HFF-Myc (cell line): ENCODE results near the gene NTSR1.

ENCODE experiments used
- DNase-seq: peaks from one replicate; pipeline ENCODE4 v3.0.0-alpha.2; 2011; ENCODE audit warnings: low read depth; ENCODE audit errors: extremely low read depth
- H3K4me3 ChIP-seq: replicated peaks from 2 replicates; pipeline ENCODE4 v1.5.1; 2011; ENCODE audit warnings: low read depth, mild to moderate bottlenecking, control low read depth, low read length
- TF ChIP-seq, protein P1 (sequence below): IDR thresholded peaks from 2 replicates; pipeline ENCODE4 v1.5.1; 2012; ENCODE audit warnings: mild to moderate bottlenecking, low read depth, low read length, control low read depth; ENCODE audit errors: missing control alignments

Gene NTSR1

DNA sequence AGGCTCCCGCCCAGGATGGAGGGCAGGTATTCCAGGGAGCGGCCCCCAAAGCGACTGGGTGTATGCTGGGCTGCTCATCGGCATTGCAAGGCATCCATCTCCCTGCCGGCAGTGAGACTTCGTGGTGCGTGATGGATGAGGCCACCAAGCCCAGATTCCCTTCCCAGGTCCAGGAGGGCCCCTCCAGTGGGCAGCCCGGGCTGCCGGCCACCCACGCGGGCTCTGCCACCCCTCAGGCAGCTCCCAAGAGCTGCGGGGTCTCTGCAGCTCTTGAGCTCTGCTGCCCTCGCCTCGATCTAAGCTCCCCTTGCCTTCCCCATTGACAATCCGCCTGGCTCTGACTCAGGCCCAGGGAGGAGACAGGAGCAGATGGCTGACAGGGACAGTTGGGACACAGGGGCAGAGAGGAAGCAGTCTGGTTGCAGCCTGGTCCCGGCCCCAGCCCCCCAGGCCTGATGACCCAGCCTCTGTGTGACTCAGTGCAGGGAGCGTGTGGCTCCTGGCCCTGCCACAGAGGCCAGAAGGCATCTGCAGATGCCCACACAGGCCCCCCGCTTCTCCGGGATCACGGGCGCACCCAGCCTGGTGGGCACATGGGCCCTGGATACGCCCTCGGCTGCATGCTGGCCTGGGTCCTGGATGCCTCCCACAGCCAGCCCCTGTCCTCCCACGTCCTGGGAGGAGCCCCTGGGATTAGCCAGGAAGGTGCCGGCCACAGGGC, 33.3 kb upstream of the NTSR1 start:
- H3K4me3 ChIP-seq: no peak overlapping the region
- TF ChIP-seq, protein P1, sequence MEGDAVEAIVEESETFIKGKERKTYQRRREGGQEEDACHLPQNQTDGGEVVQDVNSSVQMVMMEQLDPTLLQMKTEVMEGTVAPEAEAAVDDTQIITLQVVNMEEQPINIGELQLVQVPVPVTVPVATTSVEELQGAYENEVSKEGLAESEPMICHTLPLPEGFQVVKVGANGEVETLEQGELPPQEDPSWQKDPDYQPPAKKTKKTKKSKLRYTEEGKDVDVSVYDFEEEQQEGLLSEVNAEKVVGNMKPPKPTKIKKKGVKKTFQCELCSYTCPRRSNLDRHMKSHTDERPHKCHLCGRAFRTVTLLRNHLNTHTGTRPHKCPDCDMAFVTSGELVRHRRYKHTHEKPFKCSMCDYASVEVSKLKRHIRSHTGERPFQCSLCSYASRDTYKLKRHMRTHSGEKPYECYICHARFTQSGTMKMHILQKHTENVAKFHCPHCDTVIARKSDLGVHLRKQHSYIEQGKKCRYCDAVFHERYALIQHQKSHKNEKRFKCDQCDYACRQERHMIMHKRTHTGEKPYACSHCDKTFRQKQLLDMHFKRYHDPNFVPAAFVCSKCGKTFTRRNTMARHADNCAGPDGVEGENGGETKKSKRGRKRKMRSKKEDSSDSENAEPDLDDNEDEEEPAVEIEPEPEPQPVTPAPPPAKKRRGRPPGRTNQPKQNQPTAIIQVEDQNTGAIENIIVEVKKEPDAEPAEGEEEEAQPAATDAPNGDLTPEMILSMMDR: no peak
- DNase-seq: no peak

DNA sequence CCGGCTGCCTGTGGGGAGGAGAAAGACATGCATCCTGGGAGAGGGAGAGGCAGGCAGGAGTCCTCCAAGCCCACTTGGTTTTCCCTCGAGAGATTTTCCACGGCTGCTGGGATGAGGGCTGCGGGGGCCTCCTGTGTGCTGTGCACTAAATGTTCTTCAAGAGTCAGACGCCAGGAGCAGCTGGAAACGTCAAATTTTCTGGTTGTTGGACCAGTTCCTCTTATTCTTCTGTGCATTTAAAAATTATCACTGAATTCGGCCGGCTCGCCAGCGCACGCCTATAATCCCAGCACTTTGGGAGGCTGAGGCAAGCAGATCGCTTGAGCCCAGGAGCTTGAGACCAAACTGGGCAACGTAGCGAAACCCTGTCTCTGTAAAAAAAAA, 32.8 kb upstream of the NTSR1 start:
- DNase-seq: no peak
- no peak overlapping the region for H3K4me3 ChIP-seq
- TF ChIP-seq, protein P1: no peak

DNA sequence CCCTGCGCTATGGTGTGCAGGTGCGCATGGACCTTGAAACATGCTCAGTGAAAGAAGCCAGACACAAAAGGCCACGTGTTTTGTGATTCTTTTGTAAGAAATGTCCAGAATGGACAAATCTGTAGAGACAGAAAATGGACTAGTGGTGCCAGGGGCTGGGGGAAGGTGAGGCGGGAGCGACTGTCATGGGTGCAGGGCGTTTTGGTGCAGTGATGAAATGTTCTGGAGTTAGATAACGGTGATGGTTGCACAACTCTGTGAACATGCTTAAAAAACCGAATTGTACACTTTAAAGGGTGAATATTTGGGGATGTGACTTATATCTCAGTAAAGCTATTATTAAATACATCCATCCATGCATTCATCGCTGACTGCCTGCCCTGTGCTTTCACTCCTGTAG, 31.7 kb upstream of the NTSR1 start:
- DNase-seq: no peak

DNA sequence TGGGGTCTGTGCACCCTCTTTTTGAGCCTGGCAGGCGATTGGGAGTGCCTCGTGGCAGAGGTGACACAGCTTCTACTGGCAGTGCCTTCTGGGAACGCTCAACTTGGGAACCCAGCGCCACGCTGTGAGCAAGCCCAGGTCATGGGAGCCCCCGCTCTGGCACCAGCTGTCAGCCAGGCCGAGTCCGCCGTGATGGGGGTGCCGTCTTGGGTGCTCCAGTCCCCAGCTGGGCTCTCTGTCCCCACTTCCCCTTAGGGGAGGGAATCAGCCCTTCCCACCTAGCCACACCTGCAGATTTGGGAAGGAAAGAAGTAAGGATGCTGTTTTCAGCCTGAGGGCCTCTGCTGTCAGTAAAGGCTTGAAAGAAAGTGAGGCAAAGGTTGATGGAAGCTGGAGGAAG, 31.0 kb upstream of the NTSR1 start:
- DNase-seq: no peak
- TF ChIP-seq, protein P1: no peak
- no peak overlapping the region for H3K4me3 ChIP-seq

More for the DNA sequence above, 31.7 kb upstream of the NTSR1 start:
- no peak overlapping the region for H3K4me3 ChIP-seq
- TF ChIP-seq, protein P1: no peak

DNA sequence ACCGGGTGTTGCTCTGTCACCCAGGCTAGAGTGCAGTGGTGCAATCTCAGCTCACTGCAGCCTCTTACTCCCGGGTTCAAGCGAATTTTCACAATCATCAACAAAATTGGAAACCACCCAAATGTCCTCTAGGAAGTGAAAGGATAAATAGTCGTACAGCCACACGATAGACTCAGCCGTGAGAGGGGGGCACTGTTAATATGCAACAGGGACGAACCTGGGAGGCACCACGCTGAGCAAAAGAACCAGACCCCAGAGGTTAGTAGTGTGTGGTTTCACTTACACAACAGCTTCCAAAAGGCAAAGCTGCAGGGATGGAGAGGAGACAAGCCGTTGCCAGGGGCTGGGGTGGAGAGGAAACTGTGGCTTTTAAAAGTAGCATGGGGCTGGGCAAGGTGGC, 30.1 kb upstream of the NTSR1 start:
- TF ChIP-seq, protein P1: no peak
- no peak overlapping the region for H3K4me3 ChIP-seq
- no peak for DNase-seq

DNA sequence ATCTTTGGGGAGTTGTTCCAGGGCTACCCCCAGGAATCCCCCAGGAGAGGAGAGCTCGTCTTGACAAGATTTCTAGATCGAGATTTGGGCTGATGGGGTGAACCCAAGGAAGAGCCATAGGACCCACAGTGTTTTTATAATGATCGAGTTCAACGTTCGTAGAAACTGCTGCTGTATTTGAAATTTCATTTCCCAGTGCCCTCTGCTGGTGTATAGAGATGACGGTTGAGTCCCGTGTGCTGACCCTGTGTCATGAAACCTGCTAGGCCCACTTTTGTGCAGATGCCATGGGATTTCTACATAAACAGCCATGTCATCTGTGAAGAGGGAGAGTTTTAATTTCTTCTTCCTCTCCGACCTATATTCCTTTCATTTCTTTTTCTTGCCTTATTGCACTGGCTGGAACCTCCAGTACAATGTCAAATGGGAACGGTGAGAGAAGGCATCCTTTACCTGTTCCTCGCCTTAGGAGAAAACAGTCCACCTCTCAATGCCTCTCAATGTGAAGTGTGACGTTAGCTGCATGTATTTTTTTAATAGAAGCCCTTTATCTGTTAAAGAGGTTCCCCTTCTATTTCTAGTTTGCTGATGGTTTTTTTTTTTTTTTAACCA, 28.6 kb upstream of the NTSR1 start:
- no peak overlapping the region for H3K4me3 ChIP-seq
- DNase-seq: no peak
- TF ChIP-seq, protein P1: no peak
